Natural killer cell (primary cell): ENCODE data around the gene TBL1Y. TPM values are rescaled to one million over a fixed set of nuclear protein-coding genes. Genes with fewer than 3 reads are reported as not detected.
"Not testable (repeated sequence)": the region's sequence is repeated elsewhere in the genome, so short reads cannot be mapped to it uniquely, and the experiment has no call there.

ENCODE experiments used
- ATAC-seq, 3 donors: fragments of 150-1000 bp in 2 of 3; fragments of 200-7000 bp in 1 of 3; cut with Tn5 transposase; 1 replicate in 1 of 3; 2 replicates in 2 of 3; pipeline ENCODE4 v1.10.0; 2021; ENCODE audit warnings: mild to moderate bottlenecking in 2 of 3, moderate library complexity in 2 of 3
- DNase-seq, 2 donors: peaks; one replicate each; pipeline versions ENCODE4 v3.0.0 to v3.0.0-alpha.2; 2013 to 2021; ENCODE audit warnings: mixed read lengths in 1 of 2
- H3K27ac ChIP-seq: one replicate; pipeline ENCODE4 v1.5.1; 2013; ENCODE audit warnings: mild to moderate bottlenecking, low read length
- H3K27me3 ChIP-seq: one replicate; pipeline ENCODE4 v1.6.1; 2013; ENCODE audit warnings: low read length; ENCODE audit not compliant: control insufficient read depth, insufficient read depth
- H3K36me3 ChIP-seq: one replicate; pipeline ENCODE4 v1.6.1; 2013; ENCODE audit warnings: low read length; ENCODE audit not compliant: control insufficient read depth, insufficient read depth
- H3K4me1 ChIP-seq: one replicate; pipeline ENCODE4 v1.6.1; 2013; ENCODE audit warnings: low read length; ENCODE audit not compliant: control insufficient read depth, insufficient read depth
- H3K4me3 ChIP-seq: one replicate; pipeline ENCODE4 v1.5.1; 2013; ENCODE audit warnings: low read length
- H3K9me3 ChIP-seq: one replicate; pipeline ENCODE4 v1.6.1; 2013; ENCODE audit warnings: low read length; ENCODE audit not compliant: control insufficient read depth, insufficient read depth
- H3K27ac Mint-ChIP-seq, 2 donors: one replicate each; pipeline ENCODE4 v1.8.0; 2022; ENCODE audit warnings: mild to moderate bottlenecking in 2 of 2, mixed read lengths in 2 of 2, moderate library complexity in 1 of 2
- H3K27me3 Mint-ChIP-seq, 2 donors: one replicate each; pipeline ENCODE4 v1.8.0; 2022; ENCODE audit warnings: low read depth in 2 of 2, mixed read lengths in 2 of 2
- H3K36me3 Mint-ChIP-seq: one replicate; pipeline ENCODE4 v1.8.0; 2022; ENCODE audit warnings: mixed read lengths
- H3K4me1 Mint-ChIP-seq, 2 donors: one replicate each; pipeline ENCODE4 v1.8.0; 2022; ENCODE audit warnings: mixed read lengths in 2 of 2
- H3K4me3 Mint-ChIP-seq: one replicate; pipeline ENCODE4 v1.8.0; 2022; ENCODE audit warnings: mild to moderate bottlenecking, moderate library complexity, mixed read lengths
- H3K9me3 Mint-ChIP-seq, 2 donors: one replicate each; pipeline ENCODE4 v1.8.0; 2022; ENCODE audit warnings: mixed read lengths in 2 of 2
- WGBS: methylation state at CpG from one replicate; pipeline ENCODE4 v1.1.7; 2013; ENCODE audit warnings: missing lambda C conversion rate; ENCODE audit not compliant: insufficient coverage; 5-methylcytosine and 5-hydroxymethylcytosine counted together
- intact Hi-C: fragments of 100-400 bp; cut with micrococcal nuclease; formaldehyde crosslinking; loops from one replicate; pipeline ENCODE4 v1.14.2; 2022
- total RNA-seq, 4 donors: library from RNA; stranded (reverse); fragments of 120-200 nt in 1 of 4; gene quantifications; one replicate each; pipeline versions ENCODE4 v1.2.3 to v1.2.4, GENCODE V29; 2013 to 2022
- TF ChIP-seq, protein P1 (sequence below): fragments of 200-600 bp; IDR thresholded peaks from one replicate; pipeline ENCODE4 v1.8.0; 2022; ENCODE audit warnings: antibody characterized with exemption

Gene TBL1Y
- not detected for total RNA-seq
- total RNA-seq (2013), result not detected

DNA sequence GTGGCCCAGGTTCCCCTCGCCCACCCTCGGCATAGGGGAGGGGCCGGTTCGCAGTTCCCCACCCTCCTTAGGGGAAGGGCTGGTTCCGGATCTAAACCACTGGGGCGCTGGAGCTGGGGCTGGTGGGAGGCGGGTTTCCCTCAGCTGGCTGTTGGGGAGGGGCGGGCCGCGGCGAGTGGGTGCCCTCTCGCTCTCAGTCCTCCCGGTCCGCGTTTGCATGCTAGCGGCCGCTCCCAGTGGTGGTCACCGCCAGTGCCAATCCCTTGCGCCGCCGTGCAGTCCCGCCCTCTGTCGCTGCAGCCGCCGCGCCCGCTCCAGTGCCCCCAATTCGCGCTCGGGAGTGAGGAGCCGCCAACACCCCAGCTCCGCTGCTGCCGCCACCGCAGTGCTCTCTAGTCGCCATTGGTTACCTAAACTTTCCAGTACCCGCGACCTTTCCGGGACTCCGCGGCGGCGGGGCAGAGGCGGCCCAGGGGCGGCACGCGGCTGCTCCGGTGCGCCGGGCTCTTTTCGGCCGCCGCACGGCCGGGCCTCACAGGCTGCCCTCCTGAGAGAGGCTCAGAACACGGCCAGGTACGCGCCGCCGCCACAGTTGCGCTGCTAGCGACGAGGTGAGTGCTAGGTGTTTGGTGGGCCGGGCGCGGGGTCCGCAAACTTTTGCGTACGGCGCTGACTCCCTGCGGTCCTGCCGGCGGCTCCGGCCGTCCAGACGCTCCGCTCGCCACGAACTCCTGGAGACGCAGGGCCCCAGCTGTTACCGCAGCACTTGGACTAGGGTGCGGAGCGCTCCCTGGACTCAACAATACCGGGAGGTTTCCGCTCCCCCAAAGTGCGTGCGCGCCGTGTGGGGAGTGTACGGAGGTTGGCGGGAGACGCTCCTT lies at the start of gene TBL1Y:
TSS of gene TBL1Y (plus strand) at position 326 of the 881 bp plus-strand sequence. CDS start 114,388 bp downstream, outside the sequence.
- H3K4me1 ChIP-seq, result no peaks in the 10 kb centered on the region
- H3K9me3 ChIP-seq, result no peaks in the 10 kb centered on the region
- H3K27me3 ChIP-seq, result no peaks in the 10 kb centered on the region
- TF ChIP-seq, protein P1, sequence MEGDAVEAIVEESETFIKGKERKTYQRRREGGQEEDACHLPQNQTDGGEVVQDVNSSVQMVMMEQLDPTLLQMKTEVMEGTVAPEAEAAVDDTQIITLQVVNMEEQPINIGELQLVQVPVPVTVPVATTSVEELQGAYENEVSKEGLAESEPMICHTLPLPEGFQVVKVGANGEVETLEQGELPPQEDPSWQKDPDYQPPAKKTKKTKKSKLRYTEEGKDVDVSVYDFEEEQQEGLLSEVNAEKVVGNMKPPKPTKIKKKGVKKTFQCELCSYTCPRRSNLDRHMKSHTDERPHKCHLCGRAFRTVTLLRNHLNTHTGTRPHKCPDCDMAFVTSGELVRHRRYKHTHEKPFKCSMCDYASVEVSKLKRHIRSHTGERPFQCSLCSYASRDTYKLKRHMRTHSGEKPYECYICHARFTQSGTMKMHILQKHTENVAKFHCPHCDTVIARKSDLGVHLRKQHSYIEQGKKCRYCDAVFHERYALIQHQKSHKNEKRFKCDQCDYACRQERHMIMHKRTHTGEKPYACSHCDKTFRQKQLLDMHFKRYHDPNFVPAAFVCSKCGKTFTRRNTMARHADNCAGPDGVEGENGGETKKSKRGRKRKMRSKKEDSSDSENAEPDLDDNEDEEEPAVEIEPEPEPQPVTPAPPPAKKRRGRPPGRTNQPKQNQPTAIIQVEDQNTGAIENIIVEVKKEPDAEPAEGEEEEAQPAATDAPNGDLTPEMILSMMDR, result no peak
- no peak within 1 kb of the TSS for H3K4me3 ChIP-seq
- peaks cover 0 to 12% of the 10 kb centered on the region in 2 donors for H3K4me1 Mint-ChIP-seq
- H3K4me3 Mint-ChIP-seq, result no peak within 1 kb of the TSS
- 2% methylated on average over 89 of the region's 91 CpGs for WGBS
- no peak within 1 kb of the TSS for H3K27ac ChIP-seq
- no peaks in the 10 kb centered on the region for H3K36me3 ChIP-seq
- intact Hi-C loops, result no loop called here
- H3K36me3 Mint-ChIP-seq, result no peaks in the 10 kb centered on the region
- no peaks in the 10 kb centered on the region for H3K9me3 Mint-ChIP-seq
- peaks cover 0 to 16% of the 10 kb centered on the region in 2 donors for H3K27me3 Mint-ChIP-seq
- H3K27ac Mint-ChIP-seq, result no peak within 1 kb of the TSS
- no peak for DNase-seq
- no peak for ATAC-seq

DNA sequence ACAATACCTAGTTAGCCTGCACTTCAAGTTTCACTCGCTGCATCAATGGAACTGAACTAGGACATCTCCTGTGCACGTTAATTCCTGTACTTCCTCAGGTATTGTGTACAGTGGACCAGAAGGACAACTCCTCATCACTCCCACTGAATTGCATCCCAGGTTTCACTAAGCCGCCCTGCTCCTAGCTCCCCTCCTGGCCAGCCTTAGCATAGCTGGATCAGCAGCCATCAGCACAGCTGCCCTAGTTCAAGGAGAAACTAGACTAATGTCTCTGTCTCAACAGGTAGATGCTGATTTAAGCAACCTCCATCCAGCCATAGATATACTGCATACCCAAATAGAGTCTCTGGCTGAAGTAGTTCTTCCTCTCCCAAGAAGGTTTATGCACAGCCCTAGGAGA lies 16.0 kb upstream of the TBL1Y start:
- no peaks in the 10 kb centered on the region for H3K4me1 Mint-ChIP-seq
- H3K36me3 Mint-ChIP-seq, result no peaks in the 10 kb centered on the region
- Histone ChIP-seq H3K27ac (no peak overlapping the region), H3K4me3 (no peak overlapping the region), H3K9me3 (no peaks in the 10 kb centered on the region), H3K27me3 (no peaks in the 10 kb centered on the region), H3K36me3 (no peaks in the 10 kb centered on the region), H3K4me1 (no peaks in the 10 kb centered on the region)
- no peaks in the 10 kb centered on the region for H3K9me3 Mint-ChIP-seq
- no peak overlapping the region for H3K27ac Mint-ChIP-seq
- no peak for DNase-seq
- WGBS, result 53% methylated on average over 3 of the region's 3 CpGs
- intact Hi-C loops, result no loop called here
- no peak for ATAC-seq
- H3K4me3 Mint-ChIP-seq, result no peak overlapping the region
- TF ChIP-seq, protein P1, result no peak
- no peaks in the 10 kb centered on the region for H3K27me3 Mint-ChIP-seq

DNA sequence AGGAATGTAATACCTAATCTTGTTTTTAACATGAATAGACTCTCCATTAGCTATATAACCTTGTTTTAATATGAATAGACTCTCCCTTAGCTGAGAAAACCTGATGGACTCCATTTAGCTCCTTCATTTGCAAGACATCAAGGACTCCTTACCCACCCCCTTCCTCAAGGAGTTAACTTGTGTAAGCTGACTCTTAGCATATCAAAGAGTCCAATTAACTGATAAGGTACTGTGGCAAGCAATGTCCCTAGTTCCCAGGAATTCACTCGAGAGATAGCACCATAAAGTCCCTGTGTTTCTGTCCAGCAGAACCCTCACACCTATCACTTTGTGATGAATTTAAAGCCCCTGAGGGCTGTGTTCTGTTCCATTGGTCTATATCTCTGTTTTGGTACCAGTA lies 15.3 kb upstream of the TBL1Y start:
- 20% methylated on average over 1 of the region's 1 CpG for WGBS
- Mint-ChIP-seq H3K4me1 (no peaks in the 10 kb centered on the region), H3K4me3 (no peak overlapping the region), H3K27me3 (no peaks in the 10 kb centered on the region), H3K9me3 (no peaks in the 10 kb centered on the region), H3K27ac (no peak overlapping the region), H3K36me3 (no peaks in the 10 kb centered on the region)
- TF ChIP-seq, protein P1, result no peak
- no peaks in the 10 kb centered on the region for H3K4me1 ChIP-seq
- intact Hi-C loops, result no loop called here
- H3K4me3 ChIP-seq, result no peak overlapping the region
- H3K27ac ChIP-seq, result no peak overlapping the region
- H3K36me3 ChIP-seq, result no peaks in the 10 kb centered on the region
- no peaks in the 10 kb centered on the region for H3K27me3 ChIP-seq
- ATAC-seq, result no peak
- no peak for DNase-seq
- H3K9me3 ChIP-seq, result no peaks in the 10 kb centered on the region

DNA sequence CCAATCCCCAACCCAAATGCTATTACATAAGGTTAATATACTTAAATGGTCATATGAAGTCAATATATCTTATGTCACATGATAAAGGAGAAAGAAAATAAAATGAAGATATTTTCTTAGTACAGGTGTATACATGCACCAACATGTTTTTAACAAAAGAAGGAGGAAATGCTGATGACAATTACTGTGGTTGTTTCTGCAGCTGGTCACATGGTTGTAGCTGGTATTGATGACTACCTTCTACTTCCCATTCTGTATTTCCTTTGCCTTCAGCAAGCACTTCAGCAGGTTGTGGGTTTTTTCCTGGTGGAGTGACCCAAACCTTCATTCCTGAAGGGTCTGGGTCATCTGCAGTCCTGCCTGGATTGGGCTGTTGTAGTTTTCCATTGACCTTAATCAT lies 8.4 kb upstream of the TBL1Y start:
- H3K4me1 ChIP-seq, H3K27ac Mint-ChIP-seq, H3K27me3 ChIP-seq, ATAC-seq, H3K36me3 Mint-ChIP-seq, H3K4me3 Mint-ChIP-seq, H3K4me3 ChIP-seq, H3K9me3 ChIP-seq, H3K27me3 Mint-ChIP-seq, H3K27ac ChIP-seq, H3K36me3 ChIP-seq, intact Hi-C loops, H3K4me1 Mint-ChIP-seq, DNase-seq, H3K9me3 Mint-ChIP-seq: not testable (repeated sequence)
